Spleen (tissue), 7 donors: ENCODE data around the gene WDR70.

Experiments
- POLR2A ChIP-seq, 3 donors: fragments of 450-650 bp; IDR thresholded peaks; one replicate each; pipeline ENCODE4 v1.5.1; 2017; ENCODE audit warnings: antibody characterized with exemption in 3 of 3, mild to moderate bottlenecking in 1 of 3
- POLR2AphosphoS5 ChIP-seq, 3 donors: sonication (generic); formaldehyde crosslinking; IDR thresholded peaks; one replicate each; pipeline ENCODE4 v1.5.1; 2017; ENCODE audit warnings: antibody characterized with exemption in 3 of 3
- TF ChIP-seq, protein P1 (sequence below), 11 experiments: fragments of 200-600 bp in 7 of 11; fragments of 450-650 bp in 4 of 11; sonication (generic) in 4 of 11; IDR thresholded peaks in 8 of 11; conservative IDR thresholded peaks in 3 of 11; 1 replicate in 7 of 11; 2 replicates in 4 of 11; pipeline versions ENCODE4 v1.4.0 to v1.8.0; 2016 to 2021; ENCODE audit warnings: antibody characterized with exemption in 11 of 11, inconsistent platforms in 4 of 11, mild to moderate bottlenecking in 1 of 11
- donor health status: DM: no; HTN: no; CAD: no; lungs with moderate emphysema.
- donor health status: DM: no; HTN: no; CAD: no.
- donor health status: DM: no; HTN: no; CAD: no.

DNA sequence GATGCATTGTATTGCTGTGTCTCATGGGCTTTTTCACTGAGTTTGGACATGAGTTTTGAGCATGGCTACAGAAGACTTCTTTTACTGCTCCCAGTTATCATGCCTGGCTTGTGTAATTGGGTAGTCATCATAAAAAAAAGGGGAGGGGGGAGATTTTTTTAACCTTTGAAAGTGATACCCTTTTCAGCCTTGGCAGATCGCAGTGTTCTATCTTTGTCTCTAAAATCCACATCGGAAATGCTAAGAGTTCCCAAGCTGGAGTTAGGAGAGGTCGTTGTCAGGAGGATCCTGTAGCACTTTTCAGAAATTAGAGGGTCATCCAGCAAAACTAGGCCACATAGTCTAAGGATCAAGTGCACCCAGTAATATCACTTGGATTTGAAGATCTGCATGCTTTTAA, 188.4 kb downstream of the WDR70 start:
- TF ChIP-seq, protein P1, sequence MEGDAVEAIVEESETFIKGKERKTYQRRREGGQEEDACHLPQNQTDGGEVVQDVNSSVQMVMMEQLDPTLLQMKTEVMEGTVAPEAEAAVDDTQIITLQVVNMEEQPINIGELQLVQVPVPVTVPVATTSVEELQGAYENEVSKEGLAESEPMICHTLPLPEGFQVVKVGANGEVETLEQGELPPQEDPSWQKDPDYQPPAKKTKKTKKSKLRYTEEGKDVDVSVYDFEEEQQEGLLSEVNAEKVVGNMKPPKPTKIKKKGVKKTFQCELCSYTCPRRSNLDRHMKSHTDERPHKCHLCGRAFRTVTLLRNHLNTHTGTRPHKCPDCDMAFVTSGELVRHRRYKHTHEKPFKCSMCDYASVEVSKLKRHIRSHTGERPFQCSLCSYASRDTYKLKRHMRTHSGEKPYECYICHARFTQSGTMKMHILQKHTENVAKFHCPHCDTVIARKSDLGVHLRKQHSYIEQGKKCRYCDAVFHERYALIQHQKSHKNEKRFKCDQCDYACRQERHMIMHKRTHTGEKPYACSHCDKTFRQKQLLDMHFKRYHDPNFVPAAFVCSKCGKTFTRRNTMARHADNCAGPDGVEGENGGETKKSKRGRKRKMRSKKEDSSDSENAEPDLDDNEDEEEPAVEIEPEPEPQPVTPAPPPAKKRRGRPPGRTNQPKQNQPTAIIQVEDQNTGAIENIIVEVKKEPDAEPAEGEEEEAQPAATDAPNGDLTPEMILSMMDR (IDR thresholded peaks at IDR 0.05 in 8 of 11, conservative IDR thresholded peaks at IDR 0.05 in 3 of 11): no peak
- TF ChIP-seq POLR2A (IDR thresholded peaks at IDR 0.05) (no peak), POLR2AphosphoS5 (IDR thresholded peaks at IDR 0.05) (no peak)
